ENCODE measurements around the gene ARSG.
A peak's percentile ranks its signal among the peaks of the same experiment; 100 is the strongest.
"Not testable (repeated sequence)": the region's sequence is repeated elsewhere in the genome, so short reads cannot be mapped to it uniquely, and the experiment has no call there.

ARSG gene

GRCh38 chr17:68290955-68291835 is at the start of gene ARSG, which contains the start of gene SLC16A6:
Gene ARSG, plus strand, starts transcription at chr17:68291495. Its CDS starts 15,999 bp downstream, at chr17:68307494.
Gene SLC16A6, minus strand, starts transcription at chr17:68291127. Its CDS starts 12,807 bp downstream, at chr17:68278320.
- peak; percentile 42 for DNase-seq (ENCODE audit: low spot score)

GRCh38 chr17:68246271-68247028 is 44.8 kb upstream of the ARSG start:
- DNase-seq (ENCODE audit: low spot score): no peak

GRCh38 chr17:68247445-68248198 is 43.7 kb upstream of the ARSG start, which contains the start of gene AMZ2:
Gene AMZ2, plus strand, starts transcription at chr17:68248043. Its CDS starts 2,145 bp downstream, at chr17:68250188.
- peak; percentile 89 for DNase-seq (ENCODE audit: low spot score)

- DNase-seq (ENCODE audit: low spot score): no peak
Measured at GRCh38 chr17:68248199-68248825, 43.0 kb upstream of the ARSG start.

- DNase-seq (ENCODE audit: low spot score): no peak
Measured at GRCh38 chr17:68248891-68249290, 42.4 kb upstream of the ARSG start.

- no peak for DNase-seq (ENCODE audit: low spot score)
Measured at GRCh38 chr17:68249354-68249765, 41.9 kb upstream of the ARSG start.

- DNase-seq (ENCODE audit: low spot score): not testable (repeated sequence)
Measured at GRCh38 chr17:68253426-68253825, 37.9 kb upstream of the ARSG start.

GRCh38 chr17:68255151-68255550 is 36.1 kb upstream of the ARSG start:
- no peak for DNase-seq (ENCODE audit: low spot score)

GRCh38 chr17:68255731-68256538 is 35.4 kb upstream of the ARSG start:
- no peak for DNase-seq (ENCODE audit: low spot score)

GRCh38 chr17:68256701-68257100 is 34.6 kb upstream of the ARSG start:
- DNase-seq (ENCODE audit: low spot score): not testable (repeated sequence)

- no peak for DNase-seq (ENCODE audit: low spot score)
Measured at GRCh38 chr17:68257934-68258333, 33.4 kb upstream of the ARSG start.

GRCh38 chr17:68258890-68259647 is 32.2 kb upstream of the ARSG start:
- peak; percentile 48 for DNase-seq (ENCODE audit: low spot score)

- not testable (repeated sequence) for DNase-seq (ENCODE audit: low spot score)
Measured at GRCh38 chr17:68259648-68259951, 31.7 kb upstream of the ARSG start.

- DNase-seq (ENCODE audit: low spot score): no peak
Measured at GRCh38 chr17:68260051-68260762, 31.1 kb upstream of the ARSG start.

GRCh38 chr17:68262467-68262866 is 28.8 kb upstream of the ARSG start:
- DNase-seq (ENCODE audit: low spot score): not testable (repeated sequence)

GRCh38 chr17:68263101-68263681 is 28.1 kb upstream of the ARSG start:
- DNase-seq (ENCODE audit: low spot score): not testable (repeated sequence)

GRCh38 chr17:68265833-68266232 is 25.5 kb upstream of the ARSG start:
- DNase-seq (ENCODE audit: low spot score): not testable (repeated sequence)

GRCh38 chr17:68273722-68274121 is 17.6 kb upstream of the ARSG start:
- DNase-seq (ENCODE audit: low spot score): no peak

- not testable (repeated sequence) for DNase-seq (ENCODE audit: low spot score)
Measured at GRCh38 chr17:68276339-68276738, 15.0 kb upstream of the ARSG start.
